ENCODE measurements around the gene DENND4A.
A peak's percentile ranks its signal among the peaks of the same experiment; 100 is the strongest.

The DENND4A gene

GRCh38 chr15:65659502-65660052, 132.5 kb downstream of the DENND4A start:
- no peak for DNase-seq

GRCh38 chr15:65655457-65655856, 136.6 kb downstream of the DENND4A start:
- DNase-seq: no peak

GRCh38 chr15:65655026-65655425, 137.1 kb downstream of the DENND4A start:
- no peak for DNase-seq

GRCh38 chr15:65653801-65654521, 138.1 kb downstream of the DENND4A start:
- DNase-seq: no peak

GRCh38 chr15:65653341-65653740, 138.8 kb downstream of the DENND4A start:
- no peak for DNase-seq

- DNase-seq: no peak
These were observed 140.0 kb downstream of the DENND4A start for GRCh38 chr15:65651831-65652749.

GRCh38 chr15:65651042-65651322, 141.1 kb downstream of the DENND4A start:
- no peak for DNase-seq

- no peak for DNase-seq
These were observed 141.6 kb downstream of the DENND4A start for GRCh38 chr15:65650312-65651041.

GRCh38 chr15:65646486-65646885, 145.6 kb downstream of the DENND4A start:
- DNase-seq: no peak

GRCh38 chr15:65645392-65645791, 146.7 kb downstream of the DENND4A start:
- DNase-seq: no peak

- no peak for DNase-seq
These were observed 147.8 kb downstream of the DENND4A start for GRCh38 chr15:65644282-65644681.

- no peak for DNase-seq
These were observed 149.5 kb downstream of the DENND4A start for GRCh38 chr15:65642594-65642993.

GRCh38 chr15:65641768-65642475, 150.2 kb downstream of the DENND4A start:
- no peak for DNase-seq

- no peak for DNase-seq
These were observed 152.6 kb downstream of the DENND4A start for GRCh38 chr15:65639509-65639908.

GRCh38 chr15:65638681-65639089, 153.4 kb downstream of the DENND4A start:
- DNase-seq: peak; percentile 81

GRCh38 chr15:65638109-65638508, 154.0 kb downstream of the DENND4A start:
- no peak for DNase-seq

GRCh38 chr15:65634356-65634755, 157.7 kb downstream of the DENND4A start:
- no peak for DNase-seq

GRCh38 chr15:65633752-65634151, 158.3 kb downstream of the DENND4A start:
- DNase-seq: no peak

- DNase-seq: no peak
These were observed 159.2 kb downstream of the DENND4A start for GRCh38 chr15:65632780-65633375.

GRCh38 chr15:65631503-65631902, 160.6 kb downstream of the DENND4A start:
- DNase-seq: no peak

- DNase-seq: no peak
These were observed 161.3 kb downstream of the DENND4A start for GRCh38 chr15:65630760-65631159.

- no peak for DNase-seq
These were observed 162.5 kb downstream of the DENND4A start for GRCh38 chr15:65629548-65629947.

All from DMS53 (cell line).